ENCODE data around the gene BTN2A1. TPM values are rescaled to one million over a fixed set of nuclear protein-coding genes. Genes with fewer than 3 reads are reported as not detected.
"Not testable (repeated sequence)": the region's sequence is repeated elsewhere in the genome, so short reads cannot be mapped to it uniquely, and the experiment has no call there.

BTN2A1 gene
- total RNA-seq, 2 donors from 2014 or later, result 6.2 to 16.5 TPM

DNA sequence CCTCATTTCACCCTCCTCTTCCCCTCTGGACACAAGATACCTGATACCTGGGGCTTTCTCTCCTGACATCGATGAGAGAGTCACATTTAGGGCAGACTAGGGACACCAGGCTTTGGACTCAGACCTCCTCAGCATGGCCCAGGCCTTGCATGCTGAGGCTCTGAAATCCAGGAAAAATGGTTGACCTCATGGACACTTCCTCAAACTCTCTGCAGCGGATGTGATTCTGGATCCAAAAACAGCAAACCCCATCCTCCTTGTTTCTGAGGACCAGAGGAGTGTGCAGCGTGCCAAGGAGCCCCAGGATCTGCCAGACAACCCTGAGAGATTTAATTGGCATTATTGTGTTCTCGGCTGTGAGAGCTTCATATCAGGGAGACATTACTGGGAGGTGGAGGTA lies 44.8 kb upstream of the BTN2A1 start:
- H3K4me1 ChIP-seq, result no peaks in the 10 kb centered on the region
- no peaks in the 10 kb centered on the region for H3K9me3 ChIP-seq
- H3K36me3 ChIP-seq (replicated peaks in 1 of 2; ENCODE audit: insufficient read depth in 1 of 2, low read depth in 2 of 2), result peaks cover 0 to 2% of the 10 kb centered on the region in 2 donors
- TF ChIP-seq, protein P1, sequence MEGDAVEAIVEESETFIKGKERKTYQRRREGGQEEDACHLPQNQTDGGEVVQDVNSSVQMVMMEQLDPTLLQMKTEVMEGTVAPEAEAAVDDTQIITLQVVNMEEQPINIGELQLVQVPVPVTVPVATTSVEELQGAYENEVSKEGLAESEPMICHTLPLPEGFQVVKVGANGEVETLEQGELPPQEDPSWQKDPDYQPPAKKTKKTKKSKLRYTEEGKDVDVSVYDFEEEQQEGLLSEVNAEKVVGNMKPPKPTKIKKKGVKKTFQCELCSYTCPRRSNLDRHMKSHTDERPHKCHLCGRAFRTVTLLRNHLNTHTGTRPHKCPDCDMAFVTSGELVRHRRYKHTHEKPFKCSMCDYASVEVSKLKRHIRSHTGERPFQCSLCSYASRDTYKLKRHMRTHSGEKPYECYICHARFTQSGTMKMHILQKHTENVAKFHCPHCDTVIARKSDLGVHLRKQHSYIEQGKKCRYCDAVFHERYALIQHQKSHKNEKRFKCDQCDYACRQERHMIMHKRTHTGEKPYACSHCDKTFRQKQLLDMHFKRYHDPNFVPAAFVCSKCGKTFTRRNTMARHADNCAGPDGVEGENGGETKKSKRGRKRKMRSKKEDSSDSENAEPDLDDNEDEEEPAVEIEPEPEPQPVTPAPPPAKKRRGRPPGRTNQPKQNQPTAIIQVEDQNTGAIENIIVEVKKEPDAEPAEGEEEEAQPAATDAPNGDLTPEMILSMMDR (IDR thresholded peaks at IDR 0.05), result no peak
- no peak for TF ChIP-seq POLR2A (IDR thresholded peaks at IDR 0.05)
- no peak for DNase-seq
- ATAC-seq, result no peak
- WGBS, 2 donors, result 93 to 98% methylated on average over 4 of the region's 4 CpGs
- no peaks in the 10 kb centered on the region for H3K27me3 ChIP-seq
- no peak overlapping the region for H3K27ac ChIP-seq
- no peak overlapping the region for H3K4me3 ChIP-seq
- intact Hi-C loops (cut with DNase I), result no loop called here

DNA sequence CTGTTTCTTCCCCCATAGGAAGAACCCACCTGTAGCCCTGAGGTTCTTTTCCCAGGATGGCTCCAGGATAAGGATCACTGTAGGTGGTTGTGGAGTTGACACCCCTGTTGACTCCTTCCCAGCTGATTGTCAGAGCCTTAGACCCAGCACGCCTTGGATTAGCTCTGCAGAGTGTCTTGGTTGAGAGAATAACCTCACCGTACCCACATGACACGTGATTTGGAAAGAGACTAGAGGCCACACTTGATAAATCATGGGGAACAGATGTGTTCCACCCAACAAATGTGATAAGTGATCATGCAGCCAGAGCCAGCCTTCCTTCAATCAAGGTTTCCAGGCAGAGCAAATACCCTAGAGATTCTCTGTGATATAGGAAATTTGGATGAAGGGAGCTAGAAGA lies 43.5 kb upstream of the BTN2A1 start:
- no peak for ATAC-seq
- Histone ChIP-seq H3K36me3 (replicated peaks in 1 of 2; ENCODE audit: insufficient read depth in 1 of 2, low read depth in 2 of 2) (peaks cover 0 to 2% of the 10 kb centered on the region in 2 donors), H3K9me3 (no peaks in the 10 kb centered on the region), H3K27ac (no peak overlapping the region), H3K4me3 (no peak overlapping the region), H3K27me3 (no peaks in the 10 kb centered on the region), H3K4me1 (no peaks in the 10 kb centered on the region)
- WGBS, 2 donors, result 82 to 93% methylated on average over 3 of the region's 3 CpGs
- intact Hi-C loops (cut with DNase I), result no loop called here
- no peak for TF ChIP-seq POLR2A (IDR thresholded peaks at IDR 0.05)
- TF ChIP-seq, protein P1 (IDR thresholded peaks at IDR 0.05), result no peak
- no peak for DNase-seq

DNA sequence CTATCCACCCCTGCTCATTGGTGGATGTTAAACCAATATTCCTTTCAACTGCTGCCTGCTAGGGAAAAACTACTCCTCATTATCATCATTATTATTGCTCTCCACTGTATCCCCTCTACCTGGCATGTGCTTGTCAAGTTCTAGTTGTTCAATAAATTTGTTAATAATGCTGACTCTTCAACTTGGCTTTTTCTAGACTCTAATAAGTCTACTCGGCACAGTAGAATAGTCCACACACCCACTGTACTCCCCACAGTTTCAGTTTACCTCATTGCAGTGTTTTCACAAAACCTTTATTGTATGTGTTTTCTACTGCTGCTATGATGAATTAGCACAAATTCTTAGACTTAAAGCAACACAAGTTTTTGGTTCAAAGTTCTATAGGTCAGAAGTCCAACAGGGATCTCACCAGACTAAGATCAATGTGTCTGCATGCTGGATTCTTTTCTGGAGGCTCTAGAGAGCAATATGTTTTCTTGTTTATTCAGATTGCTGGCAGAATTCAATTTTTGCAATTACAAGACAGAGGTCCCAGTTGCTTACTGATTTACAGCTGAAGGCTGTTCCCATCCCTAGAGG lies 42.6 kb upstream of the BTN2A1 start:
- no peak for DNase-seq
- Histone ChIP-seq H3K36me3 (replicated peaks in 1 of 2; ENCODE audit: insufficient read depth in 1 of 2, low read depth in 2 of 2) (peaks cover 0 to 1% of the 10 kb centered on the region in 2 donors), H3K27ac (no peak overlapping the region), H3K9me3 (no peaks in the 10 kb centered on the region), H3K27me3 (no peaks in the 10 kb centered on the region), H3K4me3 (no peak overlapping the region), H3K4me1 (no peaks in the 10 kb centered on the region)
- WGBS, 2 donors, result 88 to 91% methylated on average over 1 of the region's 1 CpG
- no peak for TF ChIP-seq POLR2A (IDR thresholded peaks at IDR 0.05)
- TF ChIP-seq, protein P1 (IDR thresholded peaks at IDR 0.05), result no peak
- intact Hi-C loops (cut with DNase I), result no loop called here
- no peak for ATAC-seq

DNA sequence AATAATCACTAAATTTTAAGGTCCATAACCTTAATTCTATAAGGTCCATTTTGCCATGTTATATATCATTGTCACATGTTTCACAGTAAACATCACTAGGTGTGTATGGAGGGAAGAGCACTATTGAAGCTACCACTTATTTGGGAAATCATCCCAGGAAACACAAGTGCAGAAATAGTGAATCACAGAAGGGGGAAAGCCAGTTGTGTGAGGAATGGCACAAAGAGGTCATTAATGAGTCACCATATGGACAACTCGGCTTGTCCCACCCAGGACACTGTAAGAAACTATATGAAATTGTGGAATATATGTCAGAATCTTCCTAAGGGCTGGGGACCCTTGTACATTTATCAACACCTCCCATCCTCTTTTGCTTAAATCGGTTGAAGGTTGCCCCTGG lies 42.0 kb upstream of the BTN2A1 start:
- no peak for DNase-seq
- Histone ChIP-seq H3K9me3 (no peaks in the 10 kb centered on the region), H3K27me3 (no peaks in the 10 kb centered on the region), H3K4me1 (peaks cover 3% of the 10 kb centered on the region), H3K36me3 (replicated peaks in 1 of 2; ENCODE audit: insufficient read depth in 1 of 2, low read depth in 2 of 2) (no peaks in the 10 kb centered on the region), H3K4me3 (no peak overlapping the region), H3K27ac (no peak overlapping the region)
- intact Hi-C loops (cut with DNase I), result no loop called here
- WGBS, 2 donors, result 67 to 68% methylated on average over 2 of the region's 2 CpGs
- no peak for ATAC-seq
- TF ChIP-seq POLR2A (IDR thresholded peaks at IDR 0.05), result no peak
- TF ChIP-seq, protein P1 (IDR thresholded peaks at IDR 0.05), result no peak

DNA sequence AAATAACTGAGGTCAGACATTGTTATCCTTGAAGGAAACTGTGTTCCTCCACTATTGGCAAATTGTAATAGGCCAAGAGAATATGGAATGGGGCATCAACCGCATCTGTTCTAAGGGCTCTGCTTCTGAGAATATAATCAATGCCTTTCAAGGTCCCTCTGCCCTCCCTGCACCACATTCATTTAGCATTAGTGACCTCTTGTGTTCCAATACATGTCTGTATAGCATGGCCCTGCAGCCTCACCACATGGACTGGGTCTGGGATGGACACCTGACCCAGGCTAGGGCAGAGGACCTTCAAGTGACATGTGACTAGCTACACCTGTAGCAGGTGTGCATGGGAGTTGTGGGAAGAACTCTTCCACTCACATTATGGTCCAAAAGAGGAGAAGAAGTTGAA lies 41.5 kb upstream of the BTN2A1 start:
- DNase-seq, result no peak
- Histone ChIP-seq H3K4me1 (peaks cover 6% of the 10 kb centered on the region), H3K27ac (no peak overlapping the region), H3K36me3 (replicated peaks in 1 of 2; ENCODE audit: insufficient read depth in 1 of 2, low read depth in 2 of 2) (no peaks in the 10 kb centered on the region), H3K4me3 (no peak overlapping the region), H3K27me3 (no peaks in the 10 kb centered on the region), H3K9me3 (no peaks in the 10 kb centered on the region)
- intact Hi-C loops (cut with DNase I), result no loop called here
- TF ChIP-seq POLR2A (IDR thresholded peaks at IDR 0.05), result no peak
- TF ChIP-seq, protein P1 (IDR thresholded peaks at IDR 0.05), result no peak
- 44 to 67% methylated on average over 1 of the region's 1 CpG for WGBS, 2 donors
- no peak for ATAC-seq

DNA sequence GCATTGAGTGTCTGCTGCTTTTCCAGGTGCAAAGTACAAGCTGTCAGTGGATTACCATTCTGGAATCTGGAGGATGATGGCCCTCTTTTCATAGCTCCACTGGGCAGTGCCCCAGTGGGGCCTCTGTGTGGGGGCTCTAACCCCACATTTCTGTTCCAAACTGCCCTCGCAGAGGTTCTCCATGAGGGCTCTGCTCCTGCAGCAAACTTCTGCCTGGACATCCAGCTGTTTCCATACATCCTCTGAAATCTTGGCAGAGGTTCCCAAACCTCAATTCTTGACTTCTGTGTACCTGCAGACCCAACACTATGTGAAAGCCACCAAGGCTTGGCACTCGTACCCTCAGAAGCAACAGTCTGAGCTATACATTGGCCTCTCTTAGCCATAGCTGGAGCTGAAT lies 39.7 kb upstream of the BTN2A1 start:
- intact Hi-C loops (cut with DNase I), result not testable (repeated sequence)

DNA sequence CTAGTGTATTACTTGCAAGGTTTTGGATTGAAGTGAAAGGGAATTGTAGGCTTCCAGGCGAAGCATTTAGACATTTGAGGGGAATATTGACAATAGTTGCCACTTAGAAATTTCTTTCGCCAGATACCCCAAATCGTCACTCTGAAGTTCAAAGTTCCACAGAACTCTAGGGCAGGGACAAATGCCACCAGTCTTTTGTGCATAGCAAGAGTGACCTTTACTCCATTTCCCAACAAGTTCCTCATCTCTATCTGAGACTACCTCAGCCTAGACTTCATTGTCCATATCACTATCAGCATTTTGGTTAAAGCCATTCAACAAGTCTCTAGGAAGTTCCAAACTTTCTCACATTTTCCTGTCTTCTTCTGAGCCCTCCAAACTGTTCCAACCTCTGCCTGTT lies 39.0 kb upstream of the BTN2A1 start:
- ATAC-seq; H3K4me1 ChIP-seq; H3K9me3 ChIP-seq; H3K36me3 ChIP-seq (replicated peaks in 1 of 2; ENCODE audit: insufficient read depth in 1 of 2, low read depth in 2 of 2); H3K4me3 ChIP-seq; H3K27ac ChIP-seq; DNase-seq; intact Hi-C loops (cut with DNase I); H3K27me3 ChIP-seq: not testable (repeated sequence)
- WGBS, 2 donors, result 88 to 93% methylated on average over 3 of the region's 3 CpGs

More for the DNA sequence above, 39.7 kb upstream of the BTN2A1 start:
- not testable (repeated sequence) for H3K4me3 ChIP-seq; H3K36me3 ChIP-seq (replicated peaks in 1 of 2; ENCODE audit: insufficient read depth in 1 of 2, low read depth in 2 of 2); H3K27me3 ChIP-seq; ATAC-seq; H3K27ac ChIP-seq; DNase-seq; H3K9me3 ChIP-seq; H3K4me1 ChIP-seq
- 82 to 100% methylated on average over 2 of the region's 2 CpGs for WGBS, 2 donors

All from body of pancreas (tissue), 4 donors.